GM21619 (cell line): ENCODE results near the gene LGALS13.

Experiments
- ATAC-seq: cut with Tn5 transposase; IDR thresholded peaks from one replicate; pipeline ENCODE4 v1.9.1; 2021; ENCODE audit not compliant: unreplicated experiment

LGALS13 gene, protein sequence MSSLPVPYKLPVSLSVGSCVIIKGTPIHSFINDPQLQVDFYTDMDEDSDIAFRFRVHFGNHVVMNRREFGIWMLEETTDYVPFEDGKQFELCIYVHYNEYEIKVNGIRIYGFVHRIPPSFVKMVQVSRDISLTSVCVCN

DNA sequence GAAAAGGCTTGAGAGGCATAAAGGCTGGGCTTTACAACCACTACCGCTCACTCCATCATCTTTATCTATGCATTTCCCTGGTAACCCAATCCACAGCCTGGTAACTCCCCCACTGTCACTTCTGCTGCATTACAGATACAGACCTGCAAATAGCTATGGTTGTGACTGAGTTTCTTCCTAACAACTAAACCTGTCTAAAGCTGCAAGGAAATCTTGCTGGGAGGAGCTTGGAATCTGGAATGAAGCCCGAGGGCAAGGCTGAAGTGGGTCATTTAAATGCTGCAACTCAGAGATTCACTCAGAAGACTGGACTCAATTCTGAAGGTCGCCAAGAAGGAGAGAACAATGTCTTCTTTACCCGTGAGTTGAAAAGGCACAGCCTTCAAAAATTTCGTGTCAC is at the start of gene LGALS13:
TSS of gene LGALS13 (plus strand) at position 301 of the 400 bp plus-strand sequence. CDS start at position 346, 45 bp downstream.
- no peak for ATAC-seq

DNA sequence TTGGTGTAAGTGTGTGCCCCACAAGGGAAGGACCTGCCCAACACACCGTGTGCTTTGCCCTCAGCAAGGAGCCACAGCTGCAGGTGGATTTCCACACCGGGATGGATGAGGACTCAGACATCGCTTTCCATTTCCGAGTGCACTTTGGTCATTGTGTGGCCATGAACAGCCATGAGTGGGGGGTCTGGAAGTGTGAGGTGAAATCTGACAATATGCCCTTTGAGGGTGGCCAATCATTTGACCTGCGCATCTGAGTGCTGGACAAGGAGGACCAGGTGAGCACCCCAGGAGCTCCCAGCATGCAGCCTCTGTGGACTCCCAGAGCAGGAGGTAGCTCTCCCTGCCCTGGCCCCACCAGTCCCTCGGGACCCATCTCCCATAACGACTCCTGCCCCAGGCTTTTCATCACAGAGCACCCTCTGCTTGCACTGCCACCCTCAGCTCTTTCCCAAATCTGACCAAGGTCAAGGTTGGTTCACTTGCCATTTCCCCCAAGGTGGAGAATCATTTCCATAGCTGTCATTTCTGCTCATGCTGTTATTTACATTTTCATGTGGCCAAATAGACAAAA is 49.2 kb upstream of the LGALS13 start:
- no peak for ATAC-seq

DNA sequence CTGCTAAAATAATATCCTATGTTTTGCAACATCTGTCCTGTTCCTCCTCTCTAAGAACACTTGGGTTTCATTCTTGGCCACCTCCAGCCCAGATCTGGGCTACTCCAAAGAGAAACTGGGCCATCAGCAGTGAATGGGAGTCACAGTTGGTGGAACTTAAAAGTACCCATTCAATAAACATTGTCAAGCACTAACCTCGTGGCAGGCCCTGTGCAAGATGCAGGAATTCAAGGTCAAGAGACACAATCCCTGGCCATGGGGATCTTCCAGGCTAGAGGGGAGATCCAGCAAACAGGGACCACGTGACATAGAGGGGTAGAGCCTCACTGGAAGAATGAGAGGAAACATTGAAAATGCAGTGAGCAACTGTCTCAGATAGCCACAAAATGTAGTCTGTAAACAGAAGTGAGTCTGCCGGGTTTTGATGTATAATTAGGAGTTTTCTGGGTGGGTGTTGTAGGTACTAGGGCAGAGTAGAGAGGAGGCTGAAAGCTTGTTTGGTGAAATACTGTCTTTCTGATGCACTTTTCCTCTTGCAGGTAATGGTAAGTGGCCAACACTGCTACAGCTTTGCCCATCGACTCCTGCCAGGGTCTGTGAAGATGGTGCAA is 47.5 kb upstream of the LGALS13 start:
- no peak for ATAC-seq

DNA sequence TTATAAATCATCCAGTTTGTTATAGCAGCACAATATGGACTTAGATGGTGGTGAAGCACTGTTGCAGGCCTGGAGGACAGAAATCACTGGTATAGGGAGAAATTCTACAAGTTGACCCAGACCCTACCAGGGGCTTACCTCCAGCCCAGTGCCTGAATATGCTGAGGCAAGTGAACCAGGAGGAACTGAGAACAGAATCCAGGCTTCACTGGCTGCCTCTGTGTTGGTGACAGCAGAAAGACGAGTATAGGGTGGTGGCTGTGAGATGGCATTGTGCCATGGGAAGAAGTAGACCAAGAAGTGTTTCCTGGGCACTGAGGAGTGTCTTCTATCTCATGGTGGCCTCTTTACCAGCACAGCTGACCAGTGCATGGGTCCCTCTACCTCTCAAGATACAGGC is 46.4 kb upstream of the LGALS13 start:
- ATAC-seq, result no peak

DNA sequence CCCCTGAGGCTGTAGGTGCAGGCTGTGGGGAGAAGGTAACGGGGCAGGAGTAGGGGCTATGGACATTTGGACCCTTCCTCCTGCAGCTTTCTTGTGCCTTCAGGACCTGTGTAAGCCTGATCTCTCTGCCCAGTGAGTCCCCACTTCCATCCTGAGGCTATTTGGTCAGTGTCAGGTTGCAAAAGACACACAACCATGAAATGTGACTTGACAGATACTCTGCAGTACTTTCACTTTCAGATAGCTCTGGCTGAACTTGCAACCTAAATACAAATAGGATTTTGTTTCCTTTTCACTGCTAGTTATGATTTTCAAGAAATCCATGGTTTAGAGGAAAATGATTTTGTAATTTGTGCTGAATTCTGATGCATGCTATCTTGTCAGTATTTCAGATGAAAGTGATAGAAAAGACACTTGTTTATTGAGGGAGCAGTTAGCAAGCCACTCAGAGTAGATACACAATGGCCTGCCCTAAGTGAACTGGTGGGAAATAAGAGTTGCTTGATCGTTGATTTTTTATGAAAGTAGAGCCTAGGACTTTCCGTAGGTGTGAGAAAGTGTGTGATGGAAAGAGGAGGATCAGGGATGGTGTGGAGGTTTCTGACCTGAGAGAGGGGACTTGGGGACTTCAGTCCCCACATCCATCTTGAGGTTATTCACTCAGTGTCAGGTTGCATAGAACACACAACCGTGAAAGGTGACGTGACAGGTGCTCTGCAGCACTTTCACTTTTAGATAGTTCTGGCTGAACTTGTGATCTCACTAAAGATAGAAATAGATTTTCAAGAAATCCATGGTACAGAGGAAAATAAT is 44.3 kb upstream of the LGALS13 start:
- no peak for ATAC-seq

DNA sequence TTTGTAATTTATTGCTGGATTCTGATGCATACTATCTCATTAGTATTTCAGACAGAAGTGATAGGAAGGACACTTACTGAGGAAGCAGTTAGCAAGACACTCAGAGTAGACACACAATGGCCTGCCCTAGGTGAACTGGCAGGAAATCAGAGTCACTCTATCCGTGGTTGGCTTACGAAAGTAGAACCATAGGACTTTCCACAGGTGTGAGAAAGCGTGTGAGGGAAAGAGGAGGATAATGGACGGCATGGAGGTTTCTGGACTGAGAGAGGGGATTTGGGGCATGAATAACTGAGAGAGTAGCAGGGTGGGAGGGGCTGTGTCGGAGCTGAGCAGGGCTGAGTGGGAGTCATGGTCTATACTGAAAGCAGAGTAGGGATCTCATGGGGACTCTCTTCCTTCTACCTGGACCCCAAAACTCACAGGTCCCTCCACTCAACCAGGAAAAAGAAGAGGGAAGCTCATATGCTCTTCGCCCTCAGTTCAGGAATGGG is 43.7 kb upstream of the LGALS13 start:
- no peak for ATAC-seq

DNA sequence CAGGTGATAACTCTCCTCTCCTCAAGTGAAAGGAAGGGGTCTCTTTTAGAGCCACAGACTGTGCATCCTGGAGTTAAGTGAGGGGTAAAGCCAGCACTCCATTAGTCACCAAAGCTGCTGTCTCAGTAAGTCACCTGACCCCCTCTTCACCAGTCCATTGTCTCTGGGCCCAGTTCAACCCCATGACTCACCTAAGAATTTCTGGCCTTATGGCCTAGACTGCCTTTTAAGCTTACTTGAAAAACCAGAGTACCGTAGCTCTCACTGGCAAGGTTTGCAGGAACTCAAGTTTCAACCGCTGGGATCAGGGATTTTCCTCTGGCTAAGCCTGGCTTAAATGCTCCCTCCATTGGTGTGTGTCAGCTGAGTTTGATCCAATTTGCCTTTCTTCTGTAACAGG is 38.9 kb upstream of the LGALS13 start:
- ATAC-seq, result no peak

DNA sequence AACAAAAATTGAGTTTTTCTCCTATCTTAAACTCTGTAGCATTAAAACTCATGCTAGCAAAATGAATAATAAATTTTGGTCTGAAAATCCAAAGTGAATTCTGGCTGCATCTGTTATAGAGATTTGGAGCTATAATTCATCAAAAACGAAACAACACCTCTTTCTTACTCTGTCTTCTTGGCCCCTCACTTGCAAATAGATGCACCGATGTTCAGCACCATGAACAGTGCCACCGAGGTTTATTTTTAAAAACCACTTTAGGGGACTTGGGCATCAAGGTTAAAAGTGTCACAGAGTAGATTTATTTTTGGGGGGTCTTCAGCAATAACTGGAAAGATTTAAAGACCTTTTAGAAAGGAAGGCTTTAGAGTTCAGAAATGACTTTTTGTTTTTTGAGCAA is 36.3 kb upstream of the LGALS13 start:
- no peak for ATAC-seq

DNA sequence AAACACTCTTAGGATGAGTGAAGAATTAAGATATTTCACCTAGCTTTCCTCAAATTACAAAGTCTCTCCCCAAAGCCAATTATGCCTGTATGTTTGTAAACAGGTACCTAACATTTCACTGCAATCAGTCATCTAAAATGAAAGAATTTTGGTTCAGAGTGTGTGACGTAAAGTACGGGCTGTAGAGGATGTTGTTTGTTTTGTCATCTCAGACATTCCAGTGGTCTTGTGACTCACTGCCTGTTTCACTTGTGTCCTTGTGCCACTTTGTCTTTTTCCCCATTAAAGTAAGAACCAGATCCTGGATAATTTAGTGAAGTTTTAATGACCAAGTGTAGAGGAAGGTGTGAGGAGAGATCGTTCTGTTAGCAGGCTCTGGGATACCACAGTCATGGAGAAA is 33.7 kb upstream of the LGALS13 start:
- no peak for ATAC-seq

DNA sequence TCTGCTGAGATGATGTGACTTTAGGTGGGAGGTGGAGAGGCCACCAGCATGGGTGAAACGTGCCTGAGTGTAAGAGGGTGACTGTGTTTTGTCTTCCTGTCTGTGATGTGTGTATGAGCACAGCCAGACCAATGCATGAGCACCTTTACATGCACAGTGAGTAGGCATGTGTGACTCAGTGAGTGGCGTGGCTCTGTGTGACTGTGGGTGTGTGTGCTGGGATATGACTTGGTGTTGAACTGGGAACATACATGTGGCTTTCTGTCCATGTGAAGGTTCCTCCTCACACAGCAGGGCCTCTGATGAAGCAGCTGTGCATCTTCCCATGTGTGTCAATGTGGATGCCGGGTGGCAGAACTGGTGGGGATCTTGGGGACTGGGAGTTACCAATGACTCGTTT is 19.9 kb upstream of the LGALS13 start:
- ATAC-seq, result no peak

DNA sequence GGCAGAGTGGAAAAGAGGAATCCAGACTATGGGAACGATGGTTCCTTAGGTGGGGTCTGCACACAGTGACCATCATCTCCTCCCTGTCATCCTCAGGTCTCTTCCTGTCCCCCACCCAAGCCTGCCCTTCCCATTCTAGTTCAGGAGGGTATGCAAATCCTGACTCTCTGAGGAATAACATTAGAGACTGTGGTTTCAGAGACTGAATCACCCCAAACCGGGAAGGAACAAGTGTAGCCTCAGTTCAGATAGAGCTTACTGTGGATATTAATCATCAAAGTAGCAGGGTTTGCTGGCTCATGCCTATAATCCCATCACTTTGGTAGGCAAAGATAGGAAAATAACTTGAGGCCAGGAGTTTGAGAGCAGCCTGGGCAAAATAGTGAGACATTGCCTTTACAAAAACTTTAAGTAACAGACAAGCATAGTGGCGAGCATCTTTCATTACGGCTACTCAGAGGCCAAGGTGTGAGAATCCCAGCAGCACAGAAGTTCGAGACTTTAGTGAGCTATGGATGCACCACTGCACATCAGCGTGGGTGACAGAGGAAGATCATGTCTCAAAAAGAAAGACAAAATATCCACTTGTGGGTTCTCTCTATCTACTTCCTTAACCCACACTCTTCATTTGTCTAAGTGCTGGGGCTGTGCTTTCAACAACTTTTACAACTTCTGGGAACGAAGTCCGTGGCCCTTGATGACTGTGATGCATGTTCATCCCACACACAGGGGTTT is 19.3 kb upstream of the LGALS13 start:
- no peak for ATAC-seq

DNA sequence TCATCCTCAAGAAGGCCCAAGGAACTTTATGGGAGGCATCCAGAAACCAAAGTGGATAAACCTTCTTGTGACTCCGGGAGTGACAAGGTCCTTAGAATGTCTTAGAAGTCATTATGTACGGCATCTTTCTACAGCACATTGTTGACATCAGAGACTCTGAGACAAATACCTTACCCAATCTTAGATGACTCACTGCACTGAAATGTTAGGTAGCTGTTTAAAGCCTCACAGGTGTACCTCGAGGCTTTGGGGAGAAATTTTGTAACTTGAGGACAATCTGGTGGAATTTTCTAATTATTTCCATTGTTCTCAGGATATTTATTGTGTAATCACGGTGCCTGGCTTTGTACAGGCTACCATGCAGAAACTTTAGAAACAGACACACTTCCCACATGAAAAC is 14.8 kb upstream of the LGALS13 start:
- no peak for ATAC-seq

DNA sequence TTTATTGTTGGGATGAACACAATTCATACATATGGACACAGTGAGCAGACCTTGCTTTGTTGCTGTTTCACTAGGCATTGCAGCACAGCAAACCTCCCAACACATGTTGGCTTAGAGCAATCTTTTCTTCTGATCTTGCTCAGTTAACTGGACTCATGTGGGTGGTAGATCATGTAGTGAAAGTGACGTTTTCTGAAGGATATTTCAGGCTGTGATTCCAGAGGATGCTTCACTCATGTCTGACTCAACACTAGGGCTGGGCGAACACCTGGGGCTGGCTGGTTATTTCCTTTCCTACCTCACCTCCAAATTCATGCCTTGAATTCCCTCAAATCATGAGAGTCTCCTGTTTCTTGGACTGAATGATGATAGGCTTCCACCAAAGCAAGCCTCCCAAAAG is 14.3 kb upstream of the LGALS13 start:
- no peak for ATAC-seq

DNA sequence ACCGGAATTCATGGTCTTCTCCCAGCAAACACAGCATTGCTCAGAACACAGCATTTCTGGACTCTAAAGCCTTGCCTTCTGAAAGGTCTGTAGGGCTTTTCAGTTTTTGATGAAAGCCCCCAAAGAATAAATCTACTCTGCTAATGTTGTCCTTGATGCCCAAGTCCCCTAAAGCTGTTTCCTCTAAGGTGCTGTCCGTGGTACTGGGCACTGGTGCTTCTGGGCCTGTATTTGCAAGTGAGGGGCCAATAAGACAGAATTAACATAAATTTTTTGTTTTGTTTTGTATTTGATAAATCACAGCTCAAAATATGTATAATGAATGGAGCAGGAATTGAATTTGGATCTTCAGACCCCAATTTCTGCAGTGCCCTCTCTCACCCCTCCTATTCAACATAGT is 12.1 kb upstream of the LGALS13 start:
- ATAC-seq, result no peak

DNA sequence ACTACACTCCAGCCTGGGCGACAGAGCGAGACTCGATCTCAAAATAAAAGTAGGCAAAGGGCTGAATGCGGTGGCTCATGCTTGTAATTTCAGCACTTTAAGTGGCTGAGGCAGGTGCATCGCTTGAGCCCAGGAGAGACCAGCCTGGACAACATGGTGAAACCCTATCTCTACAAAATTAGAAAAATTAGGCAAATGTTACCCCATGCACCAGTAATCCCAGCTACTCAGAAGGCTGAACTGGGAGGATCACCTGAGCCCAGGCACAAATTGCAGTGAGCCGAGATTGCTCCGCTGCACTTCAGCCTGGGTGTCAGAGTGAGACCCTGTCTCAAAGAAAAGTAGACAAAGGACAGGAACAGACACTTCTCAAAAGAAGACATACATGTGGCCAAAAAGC is 9.9 kb upstream of the LGALS13 start:
- no peak for ATAC-seq

DNA sequence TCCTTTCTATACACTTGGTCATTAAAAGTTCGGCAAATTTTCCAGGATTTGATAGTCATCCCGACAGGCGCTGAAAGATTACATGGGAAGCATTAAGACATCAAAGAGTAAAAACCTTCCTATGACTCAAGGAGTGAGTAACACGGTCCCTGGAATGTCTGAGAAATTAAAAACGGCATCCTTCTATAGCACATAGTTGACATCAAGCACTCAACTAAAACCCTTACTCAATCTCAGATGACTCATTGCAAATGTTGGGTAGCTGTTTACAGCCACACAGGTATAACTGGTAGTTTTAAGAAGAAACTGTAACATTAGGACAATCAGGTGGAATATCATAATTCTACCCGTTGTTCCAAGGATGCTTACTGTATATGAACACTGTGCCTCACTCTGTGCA is 6.4 kb upstream of the LGALS13 start:
- no peak for ATAC-seq

DNA sequence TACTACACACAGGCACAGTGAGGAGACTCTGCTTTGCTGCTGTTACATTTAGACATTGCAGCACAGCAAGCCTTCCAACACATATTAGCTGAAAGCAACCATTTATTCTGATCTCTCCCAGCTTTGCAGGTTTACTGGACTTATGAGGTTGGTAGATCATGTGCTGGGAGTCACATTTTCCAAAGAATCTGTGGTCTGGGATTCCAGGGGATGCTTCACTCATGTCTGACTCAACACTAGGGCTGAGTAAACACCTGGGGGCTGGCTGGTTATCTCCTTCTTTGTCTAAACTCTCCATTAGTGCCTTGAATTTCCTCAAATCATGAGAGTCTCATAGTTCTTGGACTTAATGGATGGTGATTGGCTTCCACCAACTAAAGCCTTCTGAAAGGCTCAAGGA is 5.4 kb upstream of the LGALS13 start:
- ATAC-seq, result no peak

DNA sequence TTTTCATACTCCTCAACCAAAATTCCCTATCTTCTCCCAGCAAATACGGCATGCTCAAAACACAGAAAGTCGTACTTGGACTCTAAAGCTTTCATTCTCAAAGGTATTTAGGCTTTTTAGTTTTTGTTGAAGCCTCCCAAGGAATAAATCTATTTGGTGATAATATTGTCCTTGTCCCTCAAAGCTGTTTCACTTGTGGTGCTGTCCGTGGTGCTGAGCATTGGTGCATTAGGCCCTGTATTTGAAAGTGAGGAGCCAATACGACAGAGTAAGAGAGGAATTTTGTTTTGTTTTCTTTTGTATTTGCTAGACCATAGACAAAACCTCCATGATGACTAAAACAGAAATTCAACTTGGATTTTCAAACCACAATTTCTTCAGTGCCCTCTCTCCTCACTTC is 3.2 kb upstream of the LGALS13 start:
- ATAC-seq, result no peak

DNA sequence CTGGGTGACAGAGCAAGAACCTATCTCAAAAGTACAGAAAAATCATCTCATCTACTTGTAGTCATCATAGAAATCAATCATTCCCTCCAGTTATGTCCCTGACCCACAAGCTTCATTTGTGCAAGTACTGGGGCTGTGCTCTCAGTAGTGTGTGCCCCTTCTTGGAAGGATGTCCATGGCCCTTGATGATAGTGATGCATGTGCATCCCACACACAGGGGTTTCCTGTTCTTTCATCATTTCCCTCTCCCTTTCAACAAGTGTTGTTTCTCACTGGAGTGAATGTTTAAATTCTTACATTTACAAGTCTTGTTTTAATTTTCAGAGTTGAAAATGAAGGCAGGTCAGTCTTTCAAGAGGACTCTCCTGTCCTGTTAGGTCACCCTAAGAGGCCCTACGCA is 1.5 kb downstream of the LGALS13 start:
- ATAC-seq, result no peak

DNA sequence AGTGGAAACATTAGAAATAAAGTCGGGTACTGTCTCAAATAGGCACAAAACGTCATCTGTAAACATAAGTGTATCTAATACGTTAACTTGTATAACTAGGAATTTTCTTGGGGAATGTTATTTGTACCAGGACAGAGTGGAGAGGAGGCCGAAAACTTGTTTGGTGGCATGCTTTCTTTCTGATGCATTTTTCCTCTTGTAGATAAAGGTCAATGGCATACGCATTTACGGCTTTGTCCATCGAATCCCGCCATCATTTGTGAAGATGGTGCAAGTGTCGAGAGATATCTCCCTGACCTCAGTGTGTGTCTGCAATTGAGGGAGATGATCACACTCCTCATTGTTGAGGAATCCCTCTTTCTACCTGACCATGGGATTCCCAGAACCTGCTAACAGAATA is 4.7 kb downstream of the LGALS13 start:
- no peak for ATAC-seq

DNA sequence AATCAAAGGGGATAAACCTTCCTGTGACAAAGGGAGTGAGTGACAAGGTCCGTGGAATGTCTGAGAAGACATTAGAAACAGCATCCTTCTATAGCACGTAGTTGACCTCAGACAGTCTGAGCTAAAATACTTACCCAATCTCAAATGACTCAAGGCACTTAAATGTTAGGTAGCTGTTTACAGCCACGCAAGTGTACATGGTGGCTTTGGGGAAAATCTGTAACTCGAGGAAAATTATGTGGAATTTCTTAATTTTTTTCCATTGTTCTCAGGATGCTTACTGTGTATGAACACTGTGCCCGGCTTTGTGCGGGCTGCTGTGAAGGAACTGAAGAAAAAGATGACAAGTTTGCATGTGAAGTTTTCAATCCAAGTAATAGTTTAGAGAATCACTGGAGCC is 5.2 kb downstream of the LGALS13 start:
- no peak for ATAC-seq
